SU-DHL-6 (cell line): ENCODE results near the gene LDHAL6B.

Source experiments
- H2AFZ ChIP-seq: fragments of 200-600 bp; sonication (generic); 2 replicates; pipeline ENCODE4 v1.6.1; 2014; ENCODE audit warnings: low read depth, mild to moderate bottlenecking, moderate library complexity, mixed read lengths, antibody characterized with exemption, low read length; ENCODE audit not compliant: severe bottlenecking
- H3F3A ChIP-seq: fragments of 200-600 bp; shearing (Covaris generic); 2 replicates; pipeline ENCODE4 v1.6.0; 2016; ENCODE audit warnings: antibody characterized with exemption, mild to moderate bottlenecking; ENCODE audit not compliant: insufficient read depth
- H3K27ac ChIP-seq: fragments of 200-600 bp; sonication (generic); 2 replicates; pipeline ENCODE4 v1.5.1; 2016; ENCODE audit warnings: low read depth, mild to moderate bottlenecking, low read length, moderate library complexity, mixed read lengths
- H3K27me3 ChIP-seq: fragments of 200-600 bp; sonication (generic), shearing (Covaris generic); 2 replicates; pipeline ENCODE4 v1.6.0; 2014; ENCODE audit warnings: mild to moderate bottlenecking, low read length
- H3K36me3 ChIP-seq: fragments of 200-600 bp; sonication (generic); 2 replicates; pipeline ENCODE4 v1.6.1; 2014; ENCODE audit warnings: mild to moderate bottlenecking, low read length, mixed read lengths
- H3K4me2 ChIP-seq: fragments of 300-600, 200-600 bp; shearing (Covaris generic), sonication (generic); 2 replicates; pipeline ENCODE4 v1.6.0; 2014; ENCODE audit warnings: low read length, low read depth, mild to moderate bottlenecking; ENCODE audit not compliant: poor library complexity, severe bottlenecking
- H3K4me3 ChIP-seq: fragments of 200-600 bp; sonication (generic); 2 replicates; pipeline ENCODE4 v1.5.1; 2014; ENCODE audit warnings: antibody characterized with exemption, low read length, mild to moderate bottlenecking, mixed read lengths; ENCODE audit not compliant: insufficient read depth, poor library complexity, severe bottlenecking
- H3K79me2 ChIP-seq: fragments of 200-600 bp; sonication (generic); 2 replicates; pipeline ENCODE4 v1.6.1; 2014; ENCODE audit warnings: mild to moderate bottlenecking, low read length, moderate library complexity; ENCODE audit not compliant: insufficient read depth
- H3K9ac ChIP-seq: fragments of 200-600 bp; sonication (generic); 2 replicates; pipeline ENCODE4 v1.7.0; 2014; ENCODE audit warnings: mild to moderate bottlenecking, low read length
- H3K9me2 ChIP-seq: fragments of 200-600 bp; sonication (generic); replicated peaks from 2 replicates; pipeline ENCODE4 v1.6.1; 2014; ENCODE audit warnings: low read length; ENCODE audit not compliant: insufficient read depth
- H3K9me3 ChIP-seq: fragments of 200-600 bp; sonication (generic); 2 replicates; pipeline ENCODE4 v1.6.1; 2014; ENCODE audit warnings: low read length, mixed read lengths; ENCODE audit not compliant: insufficient read depth
- H4K20me1 ChIP-seq: fragments of 200-600 bp; sonication (generic); 2 replicates; pipeline ENCODE4 v1.6.1; 2014; ENCODE audit warnings: low read depth, mild to moderate bottlenecking, antibody characterized with exemption, low read length, moderate library complexity, mixed read lengths
- CTCF ChIP-seq: fragments of 200-600 bp; sonication (generic); IDR thresholded peaks from one replicate; pipeline ENCODE4 v1.5.1; 2017; ENCODE audit warnings: antibody characterized with exemption, mild to moderate bottlenecking, low read length, moderate library complexity; ENCODE audit not compliant: insufficient read depth, poor library complexity, severe bottlenecking
- EZH2phosphoT487 ChIP-seq: fragments of 200-600 bp; sonication (generic), shearing (Covaris generic); conservative IDR thresholded peaks from 2 replicates; pipeline ENCODE4 v1.6.1; 2018; ENCODE audit warnings: mild to moderate bottlenecking, antibody characterized with exemption, low read length, moderate library complexity, mixed read lengths

Gene LDHAL6B

GRCh38 chr15:59171067-59171397 lies 35.6 kb upstream of the LDHAL6B start:
- no peak overlapping the region for H3K4me3 ChIP-seq
- H3K9ac ChIP-seq = no peak overlapping the region
- no peaks in the 10 kb centered on the region for H3K9me3 ChIP-seq
- H3K27ac ChIP-seq = no peak overlapping the region
- peaks cover 23% of the 10 kb centered on the region for H3F3A ChIP-seq
- H3K4me2 ChIP-seq = no peak overlapping the region
- no peaks in the 10 kb centered on the region for H4K20me1 ChIP-seq
- H2AFZ ChIP-seq = no peak overlapping the region
- no peaks in the 10 kb centered on the region for H3K79me2 ChIP-seq
- no peak for TF ChIP-seq EZH2phosphoT487
- peaks cover 67% of the 10 kb centered on the region for H3K36me3 ChIP-seq
- H3K27me3 ChIP-seq = no peaks in the 10 kb centered on the region
- no peaks in the 10 kb centered on the region for H3K9me2 ChIP-seq

GRCh38 chr15:59172289-59172901 lies 34.2 kb upstream of the LDHAL6B start:
- H2AFZ ChIP-seq = no peak overlapping the region
- H3K4me3 ChIP-seq = no peak overlapping the region
- no peaks in the 10 kb centered on the region for H3K9me2 ChIP-seq
- peaks cover 72% of the 10 kb centered on the region for H3K36me3 ChIP-seq
- TF ChIP-seq CTCF (no peak), EZH2phosphoT487 (no peak)
- H3K27ac ChIP-seq = no peak overlapping the region
- no peak overlapping the region for H3K9ac ChIP-seq
- no peak overlapping the region for H3K4me2 ChIP-seq
- no peaks in the 10 kb centered on the region for H3K79me2 ChIP-seq
- H4K20me1 ChIP-seq = no peaks in the 10 kb centered on the region
- H3K27me3 ChIP-seq = no peaks in the 10 kb centered on the region
- no peaks in the 10 kb centered on the region for H3K9me3 ChIP-seq
- H3F3A ChIP-seq = peaks cover 25% of the 10 kb centered on the region

GRCh38 chr15:59173194-59173593 lies 33.4 kb upstream of the LDHAL6B start:
- peaks cover 75% of the 10 kb centered on the region for H3K36me3 ChIP-seq
- no peak for TF ChIP-seq EZH2phosphoT487
- TF ChIP-seq CTCF = no peak

GRCh38 chr15:59174151-59174834 lies 32.4 kb upstream of the LDHAL6B start:
- no peaks in the 10 kb centered on the region for H3K9me2 ChIP-seq
- H3K4me2 ChIP-seq = no peak overlapping the region
- no peak overlapping the region for H3K27ac ChIP-seq
- H3K79me2 ChIP-seq = no peaks in the 10 kb centered on the region
- TF ChIP-seq EZH2phosphoT487 = no peak
- TF ChIP-seq CTCF = no peak
- H3F3A ChIP-seq = peaks cover 18% of the 10 kb centered on the region; the same call in 1 of the 2 replicates
- no peaks in the 10 kb centered on the region for H4K20me1 ChIP-seq
- H3K9ac ChIP-seq = no peak overlapping the region
- H3K4me3 ChIP-seq = no peak overlapping the region
- H3K9me3 ChIP-seq = no peaks in the 10 kb centered on the region
- no peaks in the 10 kb centered on the region for H3K27me3 ChIP-seq
- peaks cover 72% of the 10 kb centered on the region for H3K36me3 ChIP-seq
- H2AFZ ChIP-seq = no peak overlapping the region

More at GRCh38 chr15:59173194-59173593, 33.4 kb upstream of the LDHAL6B start:
- H3K4me3 ChIP-seq = no peak overlapping the region
- no peaks in the 10 kb centered on the region for H3K27me3 ChIP-seq
- H3K79me2 ChIP-seq = no peaks in the 10 kb centered on the region
- H4K20me1 ChIP-seq = no peaks in the 10 kb centered on the region
- peaks cover 25% of the 10 kb centered on the region for H3F3A ChIP-seq
- H3K9ac ChIP-seq = no peak overlapping the region
- H3K4me2 ChIP-seq = no peak overlapping the region
- H3K27ac ChIP-seq = no peak overlapping the region
- H3K9me2 ChIP-seq = no peaks in the 10 kb centered on the region
- H2AFZ ChIP-seq = no peak overlapping the region
- H3K9me3 ChIP-seq = no peaks in the 10 kb centered on the region
